ENCODE data around the gene KHK.
"Not testable (repeated sequence)": the region's sequence is repeated elsewhere in the genome, so short reads cannot be mapped to it uniquely, and the experiment has no call there.

Gene KHK

DNA sequence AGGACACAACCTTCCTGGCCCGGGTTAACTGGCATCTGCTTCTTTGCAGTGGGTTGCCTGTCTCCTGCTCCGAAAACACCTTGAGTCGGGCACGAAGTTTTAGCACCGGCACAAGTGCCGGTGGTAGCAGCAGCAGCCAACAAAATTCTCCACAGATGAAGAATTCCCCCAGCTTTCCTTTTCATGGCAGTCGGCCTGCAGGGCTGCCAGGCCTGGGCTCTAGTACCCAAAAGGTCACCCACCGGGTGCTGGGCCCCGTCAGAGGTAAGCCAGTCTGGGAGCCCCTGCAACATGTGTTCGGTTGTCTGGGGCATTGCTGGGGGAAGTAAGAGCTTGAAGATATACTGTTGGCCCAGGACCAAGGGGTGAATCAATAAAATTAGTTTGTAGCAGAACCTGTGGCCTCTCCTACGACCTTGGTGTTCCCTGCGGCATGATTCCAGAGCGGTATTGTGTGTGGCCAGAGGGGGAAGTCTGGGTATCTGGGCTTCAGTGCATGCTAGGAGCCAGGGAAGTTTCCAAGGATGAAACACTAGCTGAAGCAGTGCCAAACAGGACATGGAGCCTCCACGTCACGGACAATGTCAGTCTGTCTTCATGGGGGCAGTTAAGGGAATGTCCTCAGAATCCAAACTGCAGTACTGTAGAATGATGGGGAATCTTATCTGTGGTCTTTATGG, 27.3 kb upstream of the KHK start:
- no peak for DNase-seq (ENCODE audit: low read depth in 3 of 3)

DNA sequence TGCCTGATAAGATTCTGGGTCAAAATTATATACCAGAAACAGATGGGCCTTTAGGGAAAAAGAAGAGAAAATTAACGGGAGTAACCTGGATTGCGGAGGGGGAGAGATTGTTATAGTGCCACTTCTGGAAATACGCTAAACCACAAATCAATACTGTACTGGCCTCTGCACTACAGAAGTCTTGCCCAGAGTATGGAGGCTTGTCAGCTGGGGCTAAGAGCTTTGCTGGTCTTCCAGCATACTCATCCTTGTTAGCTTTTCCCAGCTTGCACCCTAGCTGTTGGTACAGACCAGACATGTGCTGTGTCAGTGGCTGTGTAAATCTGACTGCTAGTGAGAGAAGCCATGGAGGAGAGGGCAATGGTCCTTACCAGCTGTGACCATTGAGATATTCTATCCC, 26.2 kb upstream of the KHK start:
- no peak for DNase-seq (ENCODE audit: low read depth in 3 of 3)

- DNase-seq (ENCODE audit: low read depth in 3 of 3), result no peak
Observed at GRCh38 chr2:27065128-27065527, 21.4 kb upstream of the KHK start.

GRCh38 chr2:27067385-27067784, 19.2 kb upstream of the KHK start:
- DNase-seq (ENCODE audit: low read depth in 3 of 3), result no peak

DNA sequence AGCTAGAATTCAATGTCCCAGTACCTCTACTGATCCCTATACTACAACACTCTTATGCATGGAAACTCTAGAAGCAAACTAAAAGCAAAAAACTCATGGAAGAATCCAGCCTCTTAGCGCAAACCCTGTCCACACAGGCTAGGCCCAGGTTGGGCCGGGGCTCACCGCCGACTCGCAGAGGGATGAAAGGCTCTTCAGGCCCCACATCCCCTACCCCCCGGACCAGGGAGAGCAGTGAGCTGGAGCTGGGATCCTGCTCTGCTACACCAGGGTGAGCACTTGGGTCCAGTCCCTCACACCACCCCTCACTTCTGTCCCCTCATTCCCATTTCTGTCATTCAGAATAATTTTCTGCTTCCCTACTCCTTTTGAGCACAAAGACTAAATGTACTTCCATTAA, 17.1 kb upstream of the KHK start:
- DNase-seq (ENCODE audit: low read depth in 3 of 3), result no peak

- DNase-seq (ENCODE audit: low read depth in 3 of 3), result no peak
Observed at GRCh38 chr2:27069961-27070618, 16.5 kb upstream of the KHK start.

DNA sequence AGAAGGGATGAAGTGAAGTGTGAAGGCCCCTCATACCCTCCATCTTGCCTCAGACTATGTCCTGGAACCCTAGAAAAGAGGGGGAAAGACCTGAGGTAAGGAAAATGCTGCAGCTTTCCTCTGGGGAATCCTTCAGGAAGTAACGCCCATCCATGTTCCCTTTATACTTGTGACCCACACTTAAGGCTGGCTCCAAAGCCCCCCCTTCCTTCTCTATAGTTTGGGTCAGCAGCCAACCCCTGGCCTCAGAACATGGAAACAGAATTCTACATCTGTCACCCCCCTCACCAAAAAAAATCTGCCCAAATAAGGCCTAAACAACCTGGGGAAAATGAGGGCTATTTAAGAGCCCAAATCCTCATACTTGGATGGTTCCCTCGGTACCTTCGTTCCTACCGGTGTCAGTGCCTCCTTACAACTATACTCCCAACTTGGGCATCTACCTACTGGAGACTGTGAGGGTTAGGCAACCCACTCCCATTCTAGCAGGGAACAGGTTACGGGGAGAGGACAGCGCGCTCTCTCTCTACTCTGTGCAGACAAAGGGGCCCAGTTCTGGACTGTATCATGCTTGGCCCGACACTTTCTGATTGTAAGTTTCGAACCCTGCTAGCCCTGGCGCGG, 15.8 kb upstream of the KHK start:
- DNase-seq (ENCODE audit: low read depth in 3 of 3), result no peak

GRCh38 chr2:27071277-27071989, 15.1 kb upstream of the KHK start, which contains the start of gene OST4:
OST4 (minus strand) TSS chr2:27071654.
- DNase-seq (ENCODE audit: low read depth in 3 of 3), result peak; percentile 83 to 90 (median 84)

- DNase-seq (ENCODE audit: low read depth in 3 of 3), result peak in 1 of 3 experiments; percentile 52
Observed at GRCh38 chr2:27071990-27072830, 14.4 kb upstream of the KHK start.

- no peak for DNase-seq (ENCODE audit: low read depth in 3 of 3)
Observed at GRCh38 chr2:27072920-27073319, 13.7 kb upstream of the KHK start.

DNA sequence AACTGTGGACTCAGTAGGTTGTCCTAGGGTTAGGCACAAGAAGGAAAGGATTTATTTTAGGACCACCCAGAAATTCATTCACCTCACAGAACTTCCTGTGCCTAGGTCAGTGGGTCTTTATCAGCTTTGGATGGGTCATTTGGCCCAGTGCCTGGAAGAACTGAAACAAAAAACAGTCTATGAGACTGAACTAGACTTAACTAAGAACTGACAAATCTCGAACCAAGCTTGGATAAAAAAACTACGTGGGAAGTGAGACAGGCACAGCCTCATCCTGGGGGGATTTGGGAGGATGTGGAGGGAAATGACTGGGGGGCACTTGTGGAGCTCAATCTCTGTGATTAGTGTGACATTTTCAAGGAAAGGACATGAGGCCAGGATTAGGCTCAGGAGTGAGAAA, 12.8 kb upstream of the KHK start:
- DNase-seq (ENCODE audit: low read depth in 3 of 3), result no peak

GRCh38 chr2:27074738-27075565, 11.6 kb upstream of the KHK start:
- peak in 1 of 3 experiments; percentile 38 for DNase-seq (ENCODE audit: low read depth in 3 of 3)

DNA sequence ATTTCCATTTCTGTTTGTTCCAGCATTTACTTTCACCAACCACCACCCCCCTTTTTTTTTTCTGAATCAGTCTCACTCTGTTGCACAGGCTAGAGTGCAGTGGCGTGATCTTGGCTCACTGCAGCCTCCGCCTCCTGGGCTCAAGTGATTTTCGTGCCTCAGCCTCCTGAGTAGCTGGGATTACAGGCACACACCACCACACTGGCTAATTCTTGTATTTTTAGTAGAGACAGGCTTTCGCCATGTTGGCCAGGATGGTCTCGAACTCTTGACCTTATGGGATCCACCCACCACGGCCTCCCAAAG, 11.1 kb upstream of the KHK start:
- not testable (repeated sequence) for DNase-seq (ENCODE audit: low read depth in 3 of 3)

- no peak for DNase-seq (ENCODE audit: low read depth in 3 of 3)
Observed at GRCh38 chr2:27076323-27076722, 10.2 kb upstream of the KHK start.

- DNase-seq (ENCODE audit: low read depth in 3 of 3), result no peak
Observed at GRCh38 chr2:27077231-27077630, 9.3 kb upstream of the KHK start.

GRCh38 chr2:27078267-27079194, 8.0 kb upstream of the KHK start, which contains the start of gene EMILIN1:
EMILIN1 (plus strand) TSS chr2:27078615; CDS start chr2:27079066, 451 bp downstream.
- DNase-seq (ENCODE audit: low read depth in 3 of 3), result no peak

DNA sequence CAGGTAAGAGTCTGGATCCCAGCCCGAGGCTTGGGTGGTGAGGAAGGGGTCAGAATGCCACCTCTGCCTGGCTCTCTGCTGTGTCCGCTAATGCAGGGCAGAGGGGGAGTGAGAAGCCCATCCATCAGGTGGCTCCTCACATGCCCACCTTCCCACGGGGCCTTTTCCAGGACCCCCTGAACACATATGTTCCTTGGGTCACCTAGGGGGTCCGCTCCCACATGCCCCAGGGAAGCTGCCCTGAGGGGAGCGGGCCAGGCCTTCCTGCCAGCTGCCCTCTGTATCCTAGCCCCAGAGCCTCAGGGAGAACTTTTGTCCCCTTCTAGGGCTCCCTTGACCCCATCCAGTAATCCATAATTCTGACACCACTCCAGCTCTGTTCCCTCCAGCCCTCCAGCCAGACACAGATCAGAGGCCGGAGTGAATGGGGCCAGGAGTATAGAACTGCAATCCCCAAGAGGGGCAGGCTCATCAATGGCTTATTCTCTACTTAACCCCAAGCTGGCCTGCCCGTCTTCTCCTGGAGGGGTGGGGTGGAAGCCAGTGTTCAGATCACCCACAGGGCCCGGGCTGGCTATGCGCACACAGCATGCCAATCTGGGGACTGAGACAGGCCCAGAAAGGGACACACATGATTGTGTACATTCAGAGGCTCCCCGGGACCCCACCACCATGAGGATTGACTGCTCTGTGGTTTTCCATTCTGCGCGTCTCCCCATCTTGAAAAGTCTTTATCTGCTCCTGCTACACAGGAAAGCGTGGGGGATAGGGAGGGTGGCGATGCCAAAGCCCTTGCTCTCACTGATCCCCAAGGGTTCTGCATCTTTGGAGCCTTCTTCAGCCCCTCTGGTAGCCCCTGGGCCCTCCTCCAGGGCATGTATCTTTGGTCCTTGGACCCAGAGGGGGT, 7.1 kb upstream of the KHK start:
- no peak for DNase-seq (ENCODE audit: low read depth in 3 of 3)

- DNase-seq (ENCODE audit: low read depth in 3 of 3), result no peak
Observed at GRCh38 chr2:27080140-27080469, 6.5 kb upstream of the KHK start.

DNA sequence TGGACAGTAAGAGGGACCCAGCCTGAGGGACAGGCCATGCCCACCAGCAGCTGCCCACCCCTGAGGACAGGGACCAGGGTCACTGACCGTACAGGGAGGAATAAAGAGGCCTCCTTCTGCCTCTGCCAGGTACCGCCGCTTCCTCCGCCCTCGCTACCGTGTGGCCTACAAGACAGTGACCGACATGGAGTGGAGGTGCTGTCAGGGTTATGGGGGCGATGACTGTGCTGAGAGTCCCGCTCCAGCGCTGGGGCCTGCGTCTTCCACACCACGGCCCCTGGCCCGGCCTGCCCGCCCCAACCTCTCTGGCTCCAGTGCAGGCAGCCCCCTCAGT, 6.0 kb upstream of the KHK start:
- DNase-seq (ENCODE audit: low read depth in 3 of 3), result no peak
